HFF-Myc (cell line): ENCODE data around the gene CTSC.

Source experiments
- DNase-seq: peaks from one replicate; pipeline ENCODE4 v3.0.0-alpha.2; 2011; ENCODE audit warnings: low read depth; ENCODE audit errors: extremely low read depth
- H3K4me3 ChIP-seq: replicated peaks from 2 replicates; pipeline ENCODE4 v1.5.1; 2011; ENCODE audit warnings: low read depth, mild to moderate bottlenecking, control low read depth, low read length
- CTCF ChIP-seq: IDR thresholded peaks from 2 replicates; pipeline ENCODE4 v1.5.1; 2012; ENCODE audit warnings: mild to moderate bottlenecking, low read depth, low read length, control low read depth; ENCODE audit errors: missing control alignments

The CTSC gene

DNA sequence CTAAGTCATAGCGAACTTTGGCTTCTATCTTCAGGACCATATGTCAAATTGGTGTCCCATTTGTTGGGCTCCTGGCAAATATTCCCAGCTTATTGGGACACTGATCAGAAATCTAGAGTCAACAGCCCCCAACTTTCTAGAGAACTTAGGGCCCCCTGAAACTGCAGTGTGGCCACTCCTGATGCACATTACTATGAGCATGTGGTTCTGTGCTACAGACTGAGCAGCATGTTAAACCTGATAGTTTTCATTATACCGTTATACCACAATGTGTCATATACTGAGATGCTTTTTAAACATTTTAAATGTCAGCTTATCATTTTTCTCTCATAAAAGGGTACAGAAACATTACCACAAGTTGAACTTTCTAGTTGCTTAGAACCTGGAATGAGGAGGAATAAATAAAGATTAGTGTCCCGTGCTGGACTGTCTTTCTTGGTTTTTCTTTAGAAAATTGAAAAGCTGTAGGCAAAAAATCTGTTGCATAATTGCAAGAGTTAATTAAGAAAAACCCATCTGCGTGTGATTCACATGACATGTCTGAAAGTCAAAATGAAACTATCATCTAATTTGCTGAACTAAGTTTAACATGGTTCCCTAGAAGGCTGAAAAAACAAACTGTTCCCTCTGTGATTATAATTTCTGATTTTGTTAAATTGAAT is 16.4 kb upstream of the CTSC start:
- TF ChIP-seq CTCF, result no peak

GRCh38 chr11:88353386-88353785 is 15.8 kb upstream of the CTSC start:
- no peak overlapping the region for H3K4me3 ChIP-seq
- TF ChIP-seq CTCF, result no peak
- no peak for DNase-seq

More for the DNA sequence above, 16.4 kb upstream of the CTSC start:
- DNase-seq, result no peak
- H3K4me3 ChIP-seq, result no peak overlapping the region

DNA sequence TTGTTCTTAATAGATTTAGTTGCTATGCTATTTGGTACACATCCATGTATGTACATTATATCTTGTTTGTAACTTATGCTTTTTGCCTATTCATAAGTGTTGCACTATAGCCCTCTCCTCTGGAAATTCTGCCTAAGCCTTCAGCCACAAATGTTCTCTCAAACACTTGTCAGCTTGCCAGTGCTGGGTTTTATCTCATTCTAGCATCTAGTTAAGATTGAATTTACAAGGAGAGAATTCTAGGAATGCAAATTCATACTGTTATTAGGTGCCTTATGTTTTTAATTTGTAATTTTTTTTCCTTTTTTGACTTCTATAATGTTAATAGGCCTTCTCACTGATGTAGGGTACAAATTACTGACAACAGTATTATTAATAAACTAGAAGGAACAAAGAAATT is 14.6 kb upstream of the CTSC start:
- TF ChIP-seq CTCF, result no peak
- no peak overlapping the region for H3K4me3 ChIP-seq
- peak; percentile 58 for DNase-seq

DNA sequence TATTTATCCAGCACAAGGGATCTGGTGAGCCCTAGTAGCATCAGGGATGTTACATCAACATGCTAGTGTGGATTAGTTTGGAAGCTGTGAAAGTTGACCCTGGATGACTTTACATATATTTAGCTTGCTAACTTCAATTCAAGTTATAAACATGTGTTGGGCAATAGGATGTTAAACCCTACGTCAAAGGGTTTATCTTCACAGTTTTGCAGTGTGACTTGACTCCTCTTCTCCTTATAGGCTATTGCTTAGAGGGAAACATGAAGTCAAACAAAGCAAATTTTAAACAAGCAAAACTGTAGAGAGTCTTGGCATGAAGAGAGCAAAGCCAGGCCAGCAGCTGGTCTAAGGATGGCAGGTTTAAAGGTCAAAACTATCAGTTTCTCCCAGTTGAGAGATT is 11.3 kb upstream of the CTSC start:
- no peak overlapping the region for H3K4me3 ChIP-seq
- TF ChIP-seq CTCF, result no peak
- DNase-seq, result no peak

- no peak for DNase-seq
- no peak for TF ChIP-seq CTCF
- H3K4me3 ChIP-seq, result no peak overlapping the region
Measured at GRCh38 chr11:88345949-88346348, 8.4 kb upstream of the CTSC start.

DNA sequence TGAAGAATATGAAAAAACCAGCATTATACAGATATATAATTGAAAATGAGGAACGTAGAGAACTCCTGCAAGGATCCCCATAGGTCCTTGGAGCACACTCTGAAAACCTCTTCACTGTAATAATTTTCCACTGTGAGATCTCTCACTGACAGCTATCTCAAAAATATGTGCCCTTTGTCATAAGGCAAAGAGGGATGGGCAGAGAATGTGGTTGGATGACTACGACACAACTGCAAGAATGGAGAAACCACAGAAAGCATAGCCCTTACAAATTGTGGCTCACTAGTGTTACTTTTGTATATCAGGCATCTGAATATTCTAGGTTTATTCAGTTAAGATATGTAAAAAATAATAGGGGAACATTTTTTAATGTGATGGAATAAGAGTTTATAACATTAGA is 7.9 kb upstream of the CTSC start:
- TF ChIP-seq CTCF, result no peak
- DNase-seq, result no peak
- H3K4me3 ChIP-seq, result no peak overlapping the region

DNA sequence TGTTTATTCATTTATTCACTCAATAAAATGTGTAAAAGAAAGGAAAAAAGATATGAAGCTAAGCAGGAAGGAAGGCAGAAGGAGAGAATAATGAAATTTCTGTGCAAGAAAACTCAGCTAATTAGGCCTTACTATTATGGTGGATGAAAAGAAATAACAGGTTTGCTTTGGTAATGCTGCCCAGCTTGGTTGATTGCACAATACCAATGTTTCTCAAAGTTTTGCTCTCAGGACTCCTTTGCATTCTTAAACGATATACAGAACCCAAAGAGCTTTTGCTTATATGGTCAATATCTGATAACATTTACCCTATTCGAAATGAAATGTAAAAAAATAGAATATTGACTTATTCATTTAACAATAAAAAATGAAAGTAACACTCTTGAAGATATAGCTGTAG is 7.3 kb upstream of the CTSC start:
- no peak for TF ChIP-seq CTCF
- no peak overlapping the region for H3K4me3 ChIP-seq
- DNase-seq, result no peak
